DMS53 treated with DMSO at 0.1 percent for 48 hours (cell line): ENCODE data around the gene VMP1.
A peak's percentile ranks its signal among the peaks of the same experiment; 100 is the strongest.
"Not testable (repeated sequence)": the region's sequence is repeated elsewhere in the genome, so short reads cannot be mapped to it uniquely, and the experiment has no call there.

Experiments
- DNase-seq: peaks from one replicate; lab custom pipeline; 2025; ENCODE audit not compliant: unreplicated experiment; lab: John Stamatoyannopoulos, UW

Gene VMP1

DNA sequence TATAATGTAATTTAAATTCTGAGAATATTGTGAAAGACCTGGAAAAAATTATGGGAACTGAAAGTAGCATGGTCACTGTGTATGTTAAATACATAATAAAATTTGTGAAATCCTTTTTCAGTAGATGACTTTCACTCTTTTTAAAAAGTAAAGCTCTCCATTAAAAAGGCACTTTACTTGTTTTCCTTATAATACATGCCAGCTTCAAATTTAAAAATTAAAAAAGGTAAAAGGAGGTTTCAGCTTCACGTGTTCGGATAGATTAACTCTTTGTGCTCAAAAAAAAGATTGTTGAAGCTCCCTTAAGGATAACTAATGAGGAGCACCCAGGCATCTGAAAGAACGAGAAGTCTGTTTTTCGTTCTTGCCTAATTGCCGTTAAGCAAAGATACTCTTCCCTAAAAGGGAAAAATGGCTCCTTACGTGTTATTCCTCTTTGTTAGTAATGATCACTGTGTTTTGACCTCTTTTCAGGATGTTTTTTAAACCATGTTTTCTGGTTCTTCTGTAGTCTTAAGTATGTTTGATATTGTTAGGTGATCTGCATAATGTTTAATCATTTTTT lies 97.5 kb downstream of the VMP1 start:
- peak; percentile 23 for DNase-seq

DNA sequence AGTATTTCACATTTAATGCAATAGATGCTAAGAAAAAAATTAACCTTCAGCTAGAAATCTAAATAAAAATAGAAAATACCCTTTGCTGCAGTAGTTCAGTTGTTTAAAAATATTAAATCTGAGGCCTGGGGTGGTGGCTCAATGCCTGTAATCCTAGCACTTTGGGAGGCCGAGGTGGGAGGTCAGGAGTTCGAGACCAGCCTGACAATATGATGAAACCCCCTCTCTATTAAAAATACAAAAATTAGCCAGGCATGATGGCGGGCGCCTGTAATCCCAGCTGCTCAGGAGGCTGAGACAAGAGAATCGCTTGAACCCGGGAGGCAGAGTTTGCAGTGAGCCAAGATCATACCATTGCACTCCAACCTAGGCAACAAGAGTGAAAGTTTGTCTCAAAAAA lies 98.9 kb downstream of the VMP1 start:
- not testable (repeated sequence) for DNase-seq

DNA sequence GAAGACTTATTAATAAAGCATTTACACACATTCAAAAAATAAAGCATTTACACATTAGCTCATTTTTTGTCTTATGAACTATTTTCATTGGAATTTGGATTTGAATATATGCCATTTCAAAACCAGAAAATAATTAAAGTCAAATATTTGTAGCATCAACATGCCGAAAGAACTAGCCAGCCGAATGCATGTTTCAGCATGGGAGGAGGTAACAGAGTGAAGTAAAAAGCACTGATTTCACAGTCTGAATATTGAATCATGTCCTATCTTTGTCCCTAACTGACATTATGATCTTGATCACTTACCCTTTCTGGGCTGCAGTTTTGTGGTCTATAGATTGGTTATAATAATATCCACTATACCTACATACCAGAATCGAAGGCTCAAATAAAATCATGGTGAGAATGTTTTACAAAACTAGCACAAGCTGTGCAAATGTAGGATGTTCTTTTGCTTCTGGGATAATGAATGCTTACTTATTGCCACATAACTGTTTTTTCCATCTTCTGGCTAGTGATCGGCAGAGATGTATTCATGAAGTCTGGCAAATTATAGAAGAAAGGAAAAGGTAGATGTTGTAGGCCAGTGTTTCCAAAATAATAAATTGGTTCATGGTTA lies 100.5 kb downstream of the VMP1 start:
- DNase-seq, result no peak

DNA sequence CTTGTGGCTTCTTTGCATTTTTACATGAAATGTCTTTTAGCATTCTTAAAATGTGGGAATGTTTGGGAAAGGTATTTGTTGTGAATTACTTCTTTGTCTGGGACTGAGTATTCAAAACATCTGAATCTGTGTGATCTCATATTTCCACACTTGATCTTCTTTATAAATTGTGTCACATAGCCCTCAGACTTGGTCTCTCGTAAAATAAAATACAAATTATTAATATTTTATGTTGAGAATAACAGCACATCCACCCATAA lies 103.4 kb downstream of the VMP1 start:
- DNase-seq, result no peak

DNA sequence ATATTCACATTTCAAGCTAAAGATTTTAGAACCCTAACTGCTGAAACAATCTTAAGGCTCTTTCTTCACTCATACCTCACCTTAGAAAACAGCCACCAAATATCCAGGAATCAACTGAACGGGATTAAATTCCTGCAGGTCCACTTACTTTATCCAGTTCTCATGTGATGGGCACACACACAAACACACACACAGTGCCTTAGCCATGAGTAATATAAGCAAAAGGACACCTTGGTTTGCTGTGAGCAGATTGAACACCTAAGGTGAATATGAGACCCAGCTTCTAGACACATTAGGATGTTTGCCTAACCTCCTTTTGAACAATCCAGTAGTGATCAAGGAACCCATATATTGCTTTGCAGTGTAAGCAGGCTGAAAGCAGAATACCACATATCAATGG lies 103.8 kb downstream of the VMP1 start:
- no peak for DNase-seq

DNA sequence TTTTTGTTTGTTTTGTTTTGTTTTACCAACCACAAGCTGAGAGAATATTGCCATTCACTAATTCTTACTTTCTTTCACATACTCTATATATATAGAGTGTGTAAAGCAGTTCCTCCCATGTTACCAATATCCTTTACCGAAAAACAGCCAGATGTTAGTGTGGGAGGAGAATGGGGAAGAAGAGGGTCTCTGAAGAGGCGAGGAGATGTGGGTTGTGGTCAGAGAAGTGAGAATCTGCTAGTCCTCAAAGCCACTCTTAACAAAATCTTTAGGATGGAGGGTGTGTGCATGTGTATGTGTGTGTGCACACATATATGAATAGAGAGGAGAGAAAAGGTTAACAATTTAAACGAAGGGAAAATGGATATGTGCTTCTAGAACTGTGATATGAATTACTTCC lies 104.7 kb downstream of the VMP1 start:
- no peak for DNase-seq

DNA sequence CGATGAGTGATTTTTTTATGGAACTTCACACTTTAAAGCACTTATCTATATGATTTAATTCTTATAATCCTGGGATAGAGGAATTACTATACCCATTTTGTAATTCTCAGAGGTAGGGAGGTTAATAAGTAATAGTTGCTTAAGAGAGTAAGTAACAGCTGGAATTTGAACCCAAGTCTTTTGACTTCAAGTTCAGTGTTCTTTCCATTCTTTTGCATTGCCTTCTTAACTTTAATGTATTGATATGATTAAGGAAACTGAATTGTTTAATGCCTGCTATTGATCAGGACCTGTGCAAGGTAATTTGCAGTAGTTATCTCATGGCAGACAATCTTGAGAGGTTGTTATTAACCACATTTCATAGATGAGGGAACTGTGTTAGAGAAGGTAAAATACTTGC lies 106.8 kb downstream of the VMP1 start:
- no peak for DNase-seq

DNA sequence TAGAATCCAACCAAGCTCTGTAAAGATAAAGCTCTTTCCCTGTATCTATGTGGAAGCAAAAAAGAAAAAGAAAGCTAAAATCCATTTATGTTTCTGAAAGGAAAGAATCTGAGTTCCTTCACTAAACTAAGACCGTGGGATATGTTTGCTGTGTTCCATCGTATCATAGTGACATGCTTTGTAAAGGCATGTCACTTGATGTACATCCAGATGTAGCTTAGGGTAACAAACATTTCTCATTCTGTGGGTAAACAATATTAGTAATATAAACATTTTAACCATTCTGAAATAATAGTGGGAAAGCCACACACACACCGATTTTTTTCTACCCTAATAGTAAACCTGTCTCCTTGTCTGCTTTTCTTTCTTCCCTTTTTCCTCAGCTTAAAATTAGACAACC lies 107.2 kb downstream of the VMP1 start:
- DNase-seq, result no peak

DNA sequence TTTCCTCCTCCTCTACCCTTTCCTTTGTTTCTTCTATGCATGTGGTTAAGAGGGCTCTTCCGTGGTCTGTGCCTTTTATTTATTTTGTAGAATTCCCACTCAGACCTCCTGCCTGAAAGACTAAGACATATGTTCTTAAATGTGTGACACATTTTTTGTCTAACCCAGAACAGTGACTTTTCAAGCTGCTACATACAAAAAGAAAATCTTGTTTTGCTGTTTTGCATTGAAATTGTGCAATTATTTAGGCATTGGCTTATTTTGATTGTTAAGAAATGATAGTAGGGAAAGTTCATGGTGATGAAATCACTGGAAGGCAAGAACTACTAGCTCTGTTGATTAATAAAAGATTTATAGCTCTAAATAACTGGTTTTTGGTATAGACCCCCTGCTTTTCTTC lies 108.5 kb downstream of the VMP1 start:
- DNase-seq, result no peak

DNA sequence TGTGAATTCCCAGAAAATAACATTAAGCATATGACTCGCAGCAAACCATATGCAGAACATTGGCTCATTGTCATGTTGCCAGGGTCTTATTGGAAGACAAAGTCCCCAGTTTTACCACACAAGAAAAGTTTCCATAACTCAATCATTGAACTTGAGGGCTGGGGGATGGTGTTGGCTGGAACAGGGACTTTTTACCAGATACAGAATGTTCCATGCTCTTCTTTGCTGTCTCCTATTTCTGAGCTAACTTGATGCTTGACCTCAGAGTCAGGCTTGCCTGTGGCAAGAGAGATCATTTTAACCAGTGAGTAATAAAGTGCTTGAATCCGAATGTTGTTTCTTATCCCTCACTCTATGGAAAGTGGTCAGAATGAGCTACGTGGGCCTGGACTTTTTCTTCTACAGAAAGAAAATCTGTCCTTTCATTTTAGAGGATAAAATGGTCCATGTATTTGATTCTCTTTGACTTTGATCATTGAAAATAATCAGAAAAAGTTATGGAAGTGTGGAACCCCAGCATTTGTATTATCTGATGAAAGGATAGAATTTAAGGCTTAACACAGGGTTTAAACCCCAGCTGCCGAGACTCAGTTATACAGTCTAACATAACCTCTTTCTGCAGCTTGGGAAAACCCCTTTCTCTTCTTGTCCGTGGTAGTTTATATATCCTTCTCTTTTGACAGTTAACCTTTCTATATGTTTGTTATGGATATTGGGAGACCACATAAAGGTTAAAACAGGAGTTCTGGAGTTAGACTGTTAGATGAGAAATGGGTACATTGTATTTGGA lies 118.3 kb downstream of the VMP1 start:
- no peak for DNase-seq

DNA sequence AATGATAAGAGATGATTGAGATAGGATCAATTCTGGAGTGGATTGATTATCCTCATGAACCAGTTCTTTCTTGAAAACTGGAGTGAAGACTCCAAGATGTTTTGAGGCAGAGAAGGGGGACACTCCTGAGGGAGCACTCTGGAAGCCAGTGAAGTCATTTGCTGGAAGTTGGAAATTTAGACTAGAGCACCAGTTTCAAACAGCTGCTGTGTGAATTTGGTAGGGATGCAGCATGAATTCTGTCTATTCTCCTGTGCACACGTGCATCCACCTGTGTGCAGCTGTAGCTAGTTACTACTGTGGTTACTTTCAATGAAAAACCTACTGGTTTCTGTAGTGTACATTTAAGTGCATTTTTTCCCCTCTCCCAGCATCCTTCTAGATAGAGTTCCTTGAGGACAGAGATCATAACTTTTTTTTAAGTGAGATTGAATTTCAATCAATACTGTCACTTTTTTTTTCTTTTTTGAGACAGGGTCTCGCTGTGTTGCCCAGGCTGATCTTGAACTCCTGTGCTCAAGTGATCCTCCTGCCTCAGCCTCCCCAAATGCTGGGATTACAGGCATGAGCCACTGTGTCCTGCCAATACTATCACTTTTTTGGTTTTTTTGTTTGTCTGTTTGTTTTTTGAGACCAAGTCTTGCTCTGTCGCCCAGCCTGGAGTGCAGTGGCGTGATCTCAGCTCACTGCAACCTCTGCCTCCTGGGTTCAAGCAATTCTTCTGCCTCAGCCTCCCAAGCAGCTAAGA lies 119.4 kb downstream of the VMP1 start:
- no peak for DNase-seq

DNA sequence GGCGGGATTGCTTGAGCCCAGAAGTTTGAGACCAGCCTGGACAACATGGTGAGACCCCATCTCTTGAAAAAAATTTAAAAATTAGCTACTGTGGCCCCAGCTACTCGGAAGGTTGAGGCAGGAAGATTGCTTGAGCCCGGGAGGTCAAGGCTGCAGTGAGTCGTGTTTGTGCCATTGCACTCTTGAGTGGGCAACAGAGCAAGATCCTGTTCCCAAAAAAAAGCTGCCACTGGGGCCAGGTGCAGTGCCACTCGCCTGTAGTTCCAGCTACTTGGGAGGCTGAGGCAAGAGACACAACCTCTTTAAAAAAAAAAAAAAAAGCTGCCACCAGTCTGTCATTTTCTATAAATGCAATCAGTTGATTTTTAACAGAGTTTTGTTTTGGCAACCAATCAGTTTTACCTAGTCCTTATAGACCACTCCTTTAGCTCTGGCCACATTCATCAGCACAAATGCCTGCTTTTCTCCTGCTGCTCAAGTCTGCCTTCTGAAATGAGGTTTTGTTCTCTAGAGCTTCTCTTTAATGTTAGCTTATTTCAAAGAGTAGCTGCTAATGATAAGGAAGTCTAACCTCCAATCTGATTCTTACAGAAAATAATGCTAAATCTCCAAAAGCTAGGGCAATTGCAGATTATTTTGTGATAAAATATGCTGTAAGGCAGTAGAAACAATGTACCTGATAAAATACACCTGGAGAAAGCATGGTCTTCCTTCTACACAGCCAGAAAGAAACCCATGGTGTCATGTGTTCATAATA lies 120.4 kb downstream of the VMP1 start:
- DNase-seq, result no peak

DNA sequence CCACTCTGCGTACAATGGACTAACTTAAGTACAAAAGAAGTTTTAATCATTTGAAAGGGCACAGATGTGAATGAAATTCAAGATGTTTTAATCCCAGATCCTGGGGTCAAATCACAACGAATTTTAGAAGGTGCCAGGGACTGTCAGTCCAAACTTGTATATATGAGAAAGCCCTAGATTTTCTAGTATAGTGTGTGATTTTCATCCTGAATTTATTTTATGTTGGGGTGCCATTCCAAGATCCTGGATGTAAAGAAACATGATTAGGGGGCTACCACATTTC lies 121.0 kb downstream of the VMP1 start:
- no peak for DNase-seq

DNA sequence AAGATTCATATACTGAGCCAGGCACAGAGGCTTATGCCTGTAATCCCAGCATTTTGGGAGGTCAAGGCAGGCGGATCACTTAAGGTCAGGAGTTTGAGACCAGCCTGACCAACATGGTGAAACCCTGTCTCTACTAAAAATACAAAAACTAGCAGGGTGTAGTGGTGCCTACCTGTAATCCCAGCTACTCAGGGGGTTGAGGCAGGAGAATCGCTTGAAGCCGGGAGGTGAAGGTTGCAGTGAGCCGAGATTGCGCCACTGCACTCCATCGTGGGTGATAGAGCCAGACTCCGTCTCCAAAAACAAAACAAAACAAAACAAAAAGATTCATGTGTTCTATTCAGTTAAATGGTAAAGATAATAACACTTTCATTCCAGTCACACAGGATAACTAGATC lies 121.4 kb downstream of the VMP1 start:
- DNase-seq, result not testable (repeated sequence)

DNA sequence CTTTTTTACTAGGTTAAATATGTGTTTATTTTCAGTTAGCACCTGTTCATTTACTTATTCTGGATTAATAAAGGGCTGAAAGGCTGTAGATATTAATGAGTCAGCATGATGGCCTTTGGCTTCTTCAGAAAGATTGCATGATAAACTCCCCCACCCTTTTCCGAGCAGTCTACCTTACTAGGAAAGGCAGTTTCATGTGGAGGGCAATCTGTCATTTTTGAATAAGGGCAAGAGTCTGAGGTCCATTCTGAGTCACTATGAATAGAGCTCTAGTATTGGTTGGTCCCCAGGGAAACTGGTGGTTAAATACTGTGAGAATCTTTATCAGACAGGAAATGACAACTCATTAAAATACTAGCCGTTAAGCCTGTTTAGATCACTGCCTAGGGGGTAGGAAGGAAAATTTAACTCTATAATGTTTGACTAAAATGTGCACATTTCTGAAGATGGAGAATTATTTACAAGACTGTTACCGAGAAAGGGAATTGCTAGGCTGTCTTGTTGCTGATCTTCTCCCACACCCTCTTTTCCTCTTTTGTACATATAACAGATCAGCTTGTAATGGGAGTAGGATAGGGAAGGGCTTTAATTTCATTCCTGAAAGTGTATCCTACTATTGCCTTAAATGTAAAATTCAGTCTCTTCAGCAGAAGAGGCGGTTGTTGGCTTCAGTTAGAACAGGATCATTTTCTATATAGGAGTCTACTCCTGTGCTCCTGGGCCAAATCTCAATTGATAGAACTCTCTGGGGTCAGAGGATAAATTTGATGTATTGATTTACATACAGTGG lies 122.0 kb downstream of the VMP1 start:
- peak; percentile 36 for DNase-seq

DNA sequence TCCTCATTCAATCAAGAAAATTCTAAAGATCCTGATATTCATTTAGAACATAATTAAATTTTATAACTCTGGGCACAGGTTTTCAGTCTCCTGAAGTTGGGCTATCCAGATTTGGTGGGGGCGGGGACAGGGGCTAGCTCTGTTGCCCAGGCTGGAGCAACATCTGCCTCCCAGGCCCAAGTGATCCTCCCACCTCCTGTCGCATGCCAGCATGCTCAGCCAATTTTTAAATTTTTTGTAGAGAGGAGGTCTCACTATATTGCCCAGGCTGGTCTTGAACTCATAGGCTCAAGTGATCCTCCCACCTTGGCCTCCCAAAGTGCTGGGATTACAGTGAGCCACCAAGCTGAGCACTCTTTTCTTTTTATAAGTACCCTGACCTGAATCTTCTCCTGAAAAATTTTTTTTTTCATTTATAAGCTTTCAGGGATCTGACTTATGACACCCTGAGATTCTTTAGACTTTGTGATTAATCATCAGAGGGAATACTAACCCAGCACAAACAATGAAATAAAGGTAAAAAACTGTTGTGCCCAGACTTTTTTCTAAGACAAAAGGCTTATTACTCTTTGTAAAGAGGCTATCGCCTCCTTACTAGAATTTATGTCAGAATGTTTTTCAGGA lies 122.7 kb downstream of the VMP1 start:
- no peak for DNase-seq

DNA sequence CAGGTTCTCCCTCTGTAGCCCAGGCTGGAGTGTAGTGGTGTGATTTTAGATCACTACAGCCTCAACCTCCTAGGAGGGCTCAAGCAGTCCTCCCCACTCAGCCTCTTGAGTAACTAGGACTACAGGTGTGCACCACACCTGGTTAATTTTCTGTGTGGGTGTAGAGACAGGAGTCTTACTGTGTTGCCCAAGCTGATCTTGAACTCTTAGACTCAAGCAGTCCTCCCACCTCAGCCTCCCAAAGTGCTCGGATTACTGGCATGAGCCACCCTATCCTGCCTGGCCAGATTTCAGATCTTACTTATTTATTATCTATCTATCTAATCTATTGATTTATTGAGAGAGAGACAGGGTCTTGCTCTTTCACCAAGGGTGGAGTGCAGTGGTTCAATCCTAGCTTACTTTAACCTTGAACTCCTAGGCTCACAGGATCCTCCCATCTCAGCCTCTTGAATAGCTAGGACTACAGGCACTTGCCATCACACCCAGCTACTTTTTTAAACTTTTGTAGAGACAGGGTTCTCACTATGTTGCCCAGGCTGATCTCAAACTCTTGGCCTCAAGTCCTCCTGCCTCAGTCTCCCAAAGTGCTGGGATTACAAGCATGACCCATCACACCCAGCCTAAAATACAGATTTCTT lies 123.5 kb downstream of the VMP1 start:
- DNase-seq, result no peak

DNA sequence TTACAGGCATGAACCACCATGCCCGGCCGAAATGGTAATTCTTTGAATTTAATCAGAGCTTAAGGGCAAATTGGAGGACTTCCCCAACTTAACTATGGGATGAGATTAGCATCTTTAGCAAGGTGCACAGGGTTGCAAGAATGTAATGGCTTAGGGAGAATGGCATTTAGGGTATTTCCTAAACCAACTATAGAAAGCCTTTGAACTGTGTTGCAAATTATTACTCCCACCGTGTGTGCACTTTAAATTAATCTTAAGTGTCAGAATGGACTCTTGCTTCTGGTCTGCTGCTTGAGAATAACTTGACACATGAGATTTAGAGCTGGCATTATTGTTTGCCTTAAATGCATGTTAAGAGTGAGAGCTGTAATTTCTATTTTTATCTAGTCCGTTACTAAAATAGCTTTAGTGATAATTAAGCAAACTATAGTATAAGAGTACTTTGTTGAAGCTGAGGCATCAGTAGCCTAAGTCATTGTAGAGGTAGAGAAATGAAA lies 125.5 kb downstream of the VMP1 start:
- DNase-seq, result no peak

DNA sequence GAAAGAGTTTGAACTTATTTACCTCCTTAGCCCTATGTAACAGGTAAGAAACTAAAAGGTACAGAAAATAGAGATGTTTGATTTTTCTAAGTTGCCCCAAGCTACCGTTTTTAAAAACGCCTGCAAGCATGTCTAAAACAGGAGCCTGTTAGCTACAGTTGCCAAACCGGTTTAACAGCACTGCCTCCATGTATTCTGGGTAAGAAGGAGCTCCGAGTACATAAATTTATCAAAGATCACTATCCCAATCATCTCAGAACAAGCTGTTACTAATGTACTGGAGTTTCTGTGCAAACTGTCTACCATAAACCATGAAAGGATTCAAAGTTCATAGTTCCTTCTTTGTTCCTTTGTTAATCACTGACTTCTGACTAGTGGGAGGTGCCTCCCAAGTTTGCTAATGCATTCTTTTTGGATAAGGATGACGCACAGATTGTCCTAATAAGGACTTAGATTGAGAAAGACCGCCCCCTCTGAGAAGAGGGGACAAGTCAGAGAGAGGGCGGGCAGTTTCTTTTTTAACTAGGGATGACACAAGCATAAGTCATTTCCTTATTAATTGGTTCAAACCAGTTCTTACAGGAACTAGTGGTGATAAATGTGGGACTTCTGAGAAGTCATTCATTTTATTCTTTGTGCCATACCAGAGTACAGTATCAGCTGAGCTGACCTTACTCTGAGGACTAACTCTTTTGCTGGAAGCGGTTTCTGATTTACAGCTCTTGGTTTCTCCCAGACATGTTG lies 130.0 kb downstream of the VMP1 start:
- peak; percentile 96 for DNase-seq
